ENCODE results near the gene GNAQ.

- no peak for TF ChIP-seq EZH2 (IDR thresholded peaks at IDR 0.05; ENCODE audit: borderline replicate concordance, insufficient read depth, low read depth, low read length, poor library complexity, severe bottlenecking)
- TF ChIP-seq, protein P1, sequence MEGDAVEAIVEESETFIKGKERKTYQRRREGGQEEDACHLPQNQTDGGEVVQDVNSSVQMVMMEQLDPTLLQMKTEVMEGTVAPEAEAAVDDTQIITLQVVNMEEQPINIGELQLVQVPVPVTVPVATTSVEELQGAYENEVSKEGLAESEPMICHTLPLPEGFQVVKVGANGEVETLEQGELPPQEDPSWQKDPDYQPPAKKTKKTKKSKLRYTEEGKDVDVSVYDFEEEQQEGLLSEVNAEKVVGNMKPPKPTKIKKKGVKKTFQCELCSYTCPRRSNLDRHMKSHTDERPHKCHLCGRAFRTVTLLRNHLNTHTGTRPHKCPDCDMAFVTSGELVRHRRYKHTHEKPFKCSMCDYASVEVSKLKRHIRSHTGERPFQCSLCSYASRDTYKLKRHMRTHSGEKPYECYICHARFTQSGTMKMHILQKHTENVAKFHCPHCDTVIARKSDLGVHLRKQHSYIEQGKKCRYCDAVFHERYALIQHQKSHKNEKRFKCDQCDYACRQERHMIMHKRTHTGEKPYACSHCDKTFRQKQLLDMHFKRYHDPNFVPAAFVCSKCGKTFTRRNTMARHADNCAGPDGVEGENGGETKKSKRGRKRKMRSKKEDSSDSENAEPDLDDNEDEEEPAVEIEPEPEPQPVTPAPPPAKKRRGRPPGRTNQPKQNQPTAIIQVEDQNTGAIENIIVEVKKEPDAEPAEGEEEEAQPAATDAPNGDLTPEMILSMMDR (IDR thresholded peaks at IDR 0.05) = no peak
Measured at GRCh38 chr9:77710316-77710715, 321.3 kb downstream of the GNAQ start.

Data from B cell (primary cell).